ENCODE data around the gene RNF150. TPM values are rescaled to one million over a fixed set of nuclear protein-coding genes. Genes with fewer than 3 reads are reported as not detected.

RNF150 gene
- total and polyA plus RNA-seq, 2 of the 8 experiments (the other 6 are each of a cell fraction or from before 2014, with no cell fraction given): 3.4 to 4.8 TPM

DNA sequence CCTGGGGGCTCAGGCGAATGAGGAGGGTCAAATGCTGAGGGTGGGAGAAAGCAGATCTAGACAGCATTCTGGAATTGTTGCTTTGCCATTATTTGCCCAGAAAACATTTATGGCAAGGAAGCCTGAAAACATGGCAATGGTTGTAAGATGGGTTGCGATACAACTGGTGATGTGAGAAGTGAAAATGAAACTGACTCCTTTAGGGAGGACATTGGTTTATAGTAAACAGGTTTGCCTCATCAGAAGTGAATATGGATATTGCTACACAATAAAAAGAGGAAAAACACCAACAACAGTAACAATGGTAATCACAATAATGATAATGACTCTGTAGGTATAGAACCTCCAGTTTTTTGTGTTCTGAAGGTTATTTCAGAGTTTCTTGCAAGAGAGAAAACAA is 270.1 kb downstream of the RNF150 start:
- ChIA-PET POLR2A (ENCODE audit: partially characterized antibody) (no interaction called here), CTCF (ENCODE audit: partially characterized antibody) (interaction anchor here (0.9 to 5.9 kb wide), 4 partner anchors 9 to 34 kb away, joined by 3 to 68 read pairs (median 3); no protein-coding TSS in a partner anchor)
- DNase-seq (ENCODE audit: low read depth in 1 of 2, low spot score in 2 of 2) (no peak), FAIRE-seq (no peak)
- H2BK5ac ChIP-seq (ENCODE audit: low read depth, low read length): no peak overlapping the region
- H4K8ac ChIP-seq (ENCODE audit: extremely low read depth, insufficient read depth, low read length): no peak overlapping the region
- H3K14ac ChIP-seq (ENCODE audit: insufficient read length): no peak overlapping the region
- no peak overlapping the region for H3K4ac ChIP-seq (replicated peaks; ENCODE audit: insufficient read length, low read depth, low read length)
- TF ChIP-seq POLR2AphosphoS5 (IDR thresholded peaks at IDR 0.05; ENCODE audit: low read depth, low read length): no peak
- TF ChIP-seq GTF2F1 (IDR thresholded peaks at IDR 0.05; ENCODE audit: borderline replicate concordance, low read depth, low read length): no peak
- TF ChIP-seq SRF (IDR thresholded peaks at IDR 0.05; ENCODE audit: low read depth, low read length): no peak
- TF ChIP-seq TEAD4 (IDR thresholded peaks at IDR 0.05; ENCODE audit: low read depth, low read length): no peak
- no peak for TF ChIP-seq EP300 (IDR thresholded peaks at IDR 0.05; ENCODE audit: borderline replicate concordance in 1 of 2, low read depth in 2 of 2, low read length in 2 of 2)
- no peak for TF ChIP-seq RAD21 (IDR thresholded peaks at IDR 0.05 in 1 of 2, conservative IDR thresholded peaks at IDR 0.05 in 1 of 2; ENCODE audit: low read depth in 2 of 2, low read length in 2 of 2)
- TF ChIP-seq SP2 (IDR thresholded peaks at IDR 0.05; ENCODE audit: low read length): no peak
- H4K5ac ChIP-seq (ENCODE audit: insufficient read length, low read depth, low read length): no peak overlapping the region
- H4K20me1 ChIP-seq (replicated peaks in 1 of 2; ENCODE audit: control insufficient read depth in 1 of 2, insufficient read depth in 2 of 2, low read length in 2 of 2): no peaks in the 10 kb centered on the region
- no peak overlapping the region for H2AK5ac ChIP-seq (ENCODE audit: low read depth, low read length)
- no peak overlapping the region for H3K4me2 ChIP-seq (ENCODE audit: insufficient read depth in 1 of 2, low read depth in 2 of 2, low read length in 2 of 2)
- H3K4me1 ChIP-seq (replicated peaks in 1 of 4; ENCODE audit: control insufficient read depth in 3 of 4, insufficient read depth in 4 of 4, low read length in 3 of 4): no peaks in the 10 kb centered on the region
- no peak overlapping the region for H3K27ac ChIP-seq (ENCODE audit: low read depth, low read length)
- H3K4me3 ChIP-seq (ENCODE audit: extremely low read depth in 1 of 4, insufficient read depth in 2 of 4, low read depth in 3 of 4, low read length in 4 of 4): no peak overlapping the region
- H3K23me2 ChIP-seq (ENCODE audit: low read depth, low read length): no peaks in the 10 kb centered on the region
- no peak overlapping the region for H3K18ac ChIP-seq (ENCODE audit: extremely low read depth, low read length)
- no peaks in the 10 kb centered on the region for H3K36me3 ChIP-seq (ENCODE audit: control insufficient read depth in 2 of 4, insufficient read depth in 4 of 4, low read length in 3 of 4)
- H3K9me3 ChIP-seq (ENCODE audit: insufficient read depth in 2 of 2, low read depth in 1 of 2, low read length in 1 of 2): no peaks in the 10 kb centered on the region
- H4K91ac ChIP-seq (replicated peaks; ENCODE audit: insufficient read length, low read length): no peak overlapping the region
- no peak overlapping the region for H3K23ac ChIP-seq (ENCODE audit: insufficient read length)
- no peaks in the 10 kb centered on the region for H3K79me2 ChIP-seq (ENCODE audit: control insufficient read depth in 1 of 2, insufficient read depth in 2 of 2, low read length in 2 of 2)
- H3K79me1 ChIP-seq (ENCODE audit: low read depth, low read length): no peaks in the 10 kb centered on the region
- no peak overlapping the region for H2BK20ac ChIP-seq (ENCODE audit: low read length)
- no peak overlapping the region for H2BK12ac ChIP-seq (ENCODE audit: low read depth, low read length)
- 89% methylated on average over 2 of the region's 2 CpGs; no CpG with 5 or more reads in 1 of the 2 experiments for WGBS, 2 experiments (ENCODE audit: extremely low coverage in 1 of 2, insufficient coverage in 1 of 2, insufficient read length in 1 of 2, insufficient replicate concordance in 2 of 2, low coverage in 1 of 2, low lambda C conversion rate in 2 of 2, missing lambda C conversion rate in 1 of 2)
- no peaks in the 10 kb centered on the region for H3K27me3 ChIP-seq (replicated peaks in 1 of 4; ENCODE audit: control insufficient read depth in 3 of 4, extremely low read depth in 1 of 4, insufficient read depth in 3 of 4, low read length in 3 of 4)
- no peak overlapping the region for H3K56ac ChIP-seq (replicated peaks; ENCODE audit: insufficient read length, low read depth, low read length)
- no peak overlapping the region for H2BK120ac ChIP-seq (replicated peaks; ENCODE audit: low read depth, low read length)
- no peak overlapping the region for H2AFZ ChIP-seq (ENCODE audit: low read length)
- no peak overlapping the region for H2BK15ac ChIP-seq (ENCODE audit: low read length)
- H3K9ac ChIP-seq (replicated peaks in 1 of 4; ENCODE audit: extremely low read depth in 1 of 4, low read depth in 3 of 4, low read length in 3 of 4): no peak overlapping the region

Measured in H1 (cell line).